Measurements from ENCODE around the gene SNX1. TPM values are rescaled to one million over a fixed set of nuclear protein-coding genes. Genes with fewer than 3 reads are reported as not detected.

The SNX1 gene
- total and polyA plus RNA-seq, 2 of the 13 experiments (the other 11 are each of a cell fraction or from before 2014, with no cell fraction given): 29.3 to 60.1 TPM

GRCh38 chr15:64072812-64073211 is 23.0 kb upstream of the SNX1 start (continued):
- TF ChIP-seq DPF2 (CRISPR knock-in tag; IDR thresholded peaks at IDR 0.05; ENCODE audit: borderline replicate concordance, low read depth) (peak; percentile 46; the same call in 1 of the 2 replicates), MXI1 (IDR thresholded peaks at IDR 0.05; ENCODE audit: borderline replicate concordance, low read depth, low read length) (no peak), ZNF7 (CRISPR knock-in tag; IDR thresholded peaks at IDR 0.05) (peak; percentile 47; the same call in 1 of the 2 replicates), KAT8 (CRISPR knock-in tag; IDR thresholded peaks at IDR 0.05) (peak; percentile 72), ZNF234 (CRISPR knock-in tag; conservative IDR thresholded peaks at IDR 0.05) (no peak), ZNF33B (CRISPR knock-in tag; IDR thresholded peaks at IDR 0.05) (no peak), MIER2 (CRISPR knock-in tag; IDR thresholded peaks at IDR 0.05) (0 out of 2 replicates have a peak, but pooled peaks have one; percentile 44), NFKB2 (CRISPR knock-in tag; IDR thresholded peaks at IDR 0.05; ENCODE audit: borderline replicate concordance) (no peak), MEF2D (CRISPR knock-in tag; IDR thresholded peaks at IDR 0.05) (peak; percentile 50; the same call in 1 of the 2 replicates), MLLT10 (CRISPR knock-in tag; IDR thresholded peaks at IDR 0.05) (no peak), ZNF766 (CRISPR knock-in tag; IDR thresholded peaks at IDR 0.05; ENCODE audit: borderline replicate concordance) (no peak), HDAC6 (IDR thresholded peaks at IDR 0.05; ENCODE audit: low read depth, low read length) (no peak), TOE1 (CRISPR knock-in tag; IDR thresholded peaks at IDR 0.05) (no peak), ELF3 (CRISPR knock-in tag; IDR thresholded peaks at IDR 0.05) (peak; percentile 80), HOXA5 (CRISPR knock-in tag; IDR thresholded peaks at IDR 0.05) (peak; percentile 75), THAP11 (CRISPR knock-in tag; IDR thresholded peaks at IDR 0.05) (peak; percentile 78), LCORL (IDR thresholded peaks at IDR 0.05) (no peak), LCORL (CRISPR knock-in tag; IDR thresholded peaks at IDR 0.05) (0 out of 2 replicates have a peak, but pooled peaks have one; percentile 17), NR3C1 (CRISPR knock-in tag; IDR thresholded peaks at IDR 0.05) (no peak), ZFX (CRISPR knock-in tag; IDR thresholded peaks at IDR 0.05; ENCODE audit: low read depth) (no peak), ZKSCAN1 (IDR thresholded peaks at IDR 0.05; ENCODE audit: low read length) (no peak), STAG1 (CRISPR knock-in tag; IDR thresholded peaks at IDR 0.05) (peak; percentile 4; the same call in 1 of the 2 replicates), ZNF614 (CRISPR knock-in tag; IDR thresholded peaks at IDR 0.05; ENCODE audit: borderline replicate concordance) (peak; percentile 75; the same call in 1 of the 2 replicates), MBD4 (IDR thresholded peaks at IDR 0.05; ENCODE audit: borderline replicate concordance, low read length) (no peak), YEATS4 (CRISPR knock-in tag; IDR thresholded peaks at IDR 0.05; ENCODE audit: borderline replicate concordance) (no peak), KDM5B (CRISPR knock-in tag; IDR thresholded peaks at IDR 0.05; ENCODE audit: borderline replicate concordance) (no peak), GZF1 (CRISPR knock-in tag; IDR thresholded peaks at IDR 0.05) (no peak), PHF5A (CRISPR knock-in tag; IDR thresholded peaks at IDR 0.05; ENCODE audit: low read depth, unreplicated experiment) (no peak)
- TF ChIP-seq, protein P1, sequence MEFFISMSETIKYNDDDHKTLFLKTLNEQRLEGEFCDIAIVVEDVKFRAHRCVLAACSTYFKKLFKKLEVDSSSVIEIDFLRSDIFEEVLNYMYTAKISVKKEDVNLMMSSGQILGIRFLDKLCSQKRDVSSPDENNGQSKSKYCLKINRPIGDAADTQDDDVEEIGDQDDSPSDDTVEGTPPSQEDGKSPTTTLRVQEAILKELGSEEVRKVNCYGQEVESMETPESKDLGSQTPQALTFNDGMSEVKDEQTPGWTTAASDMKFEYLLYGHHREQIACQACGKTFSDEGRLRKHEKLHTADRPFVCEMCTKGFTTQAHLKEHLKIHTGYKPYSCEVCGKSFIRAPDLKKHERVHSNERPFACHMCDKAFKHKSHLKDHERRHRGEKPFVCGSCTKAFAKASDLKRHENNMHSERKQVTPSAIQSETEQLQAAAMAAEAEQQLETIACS (CRISPR knock-in tag; IDR thresholded peaks at IDR 0.05): no peak
- TF ChIP-seq, protein P2, sequence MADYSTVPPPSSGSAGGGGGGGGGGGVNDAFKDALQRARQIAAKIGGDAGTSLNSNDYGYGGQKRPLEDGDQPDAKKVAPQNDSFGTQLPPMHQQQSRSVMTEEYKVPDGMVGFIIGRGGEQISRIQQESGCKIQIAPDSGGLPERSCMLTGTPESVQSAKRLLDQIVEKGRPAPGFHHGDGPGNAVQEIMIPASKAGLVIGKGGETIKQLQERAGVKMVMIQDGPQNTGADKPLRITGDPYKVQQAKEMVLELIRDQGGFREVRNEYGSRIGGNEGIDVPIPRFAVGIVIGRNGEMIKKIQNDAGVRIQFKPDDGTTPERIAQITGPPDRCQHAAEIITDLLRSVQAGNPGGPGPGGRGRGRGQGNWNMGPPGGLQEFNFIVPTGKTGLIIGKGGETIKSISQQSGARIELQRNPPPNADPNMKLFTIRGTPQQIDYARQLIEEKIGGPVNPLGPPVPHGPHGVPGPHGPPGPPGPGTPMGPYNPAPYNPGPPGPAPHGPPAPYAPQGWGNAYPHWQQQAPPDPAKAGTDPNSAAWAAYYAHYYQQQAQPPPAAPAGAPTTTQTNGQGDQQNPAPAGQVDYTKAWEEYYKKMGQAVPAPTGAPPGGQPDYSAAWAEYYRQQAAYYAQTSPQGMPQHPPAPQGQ (CRISPR knock-in tag; IDR thresholded peaks at IDR 0.05; ENCODE audit: borderline replicate concordance): no peak

Measured in HepG2 (cell line).